SJCRH30 (cell line): ENCODE results near the gene NKX2-3. TPM values are rescaled to one million over a fixed set of nuclear protein-coding genes. Genes with fewer than 3 reads are reported as not detected.

Source experiments
- DNase-seq, 2 experiments: peaks; one replicate each; pipeline ENCODE4 v3.0.0-alpha.2; 2015 to 2020
- H3K27ac ChIP-seq: fragments of 250-450 bp; sonication (Bioruptor Pico); 2 replicates; pipeline ENCODE4 v1.5.1; 2020; ENCODE audit warnings: mild to moderate bottlenecking, moderate library complexity
- H3K27me3 ChIP-seq: fragments of 250-450 bp; sonication (Bioruptor Pico); 2 replicates; pipeline ENCODE4 v1.5.1; 2020; ENCODE audit warnings: mild to moderate bottlenecking, moderate library complexity
- H3K36me3 ChIP-seq: fragments of 250-450 bp; sonication (Bioruptor Pico); 2 replicates; pipeline ENCODE4 v1.5.1; 2020; ENCODE audit warnings: mild to moderate bottlenecking, moderate library complexity
- H3K4me1 ChIP-seq: fragments of 250-450 bp; sonication (Bioruptor Pico); 2 replicates; pipeline ENCODE4 v1.5.1; 2020; ENCODE audit warnings: mild to moderate bottlenecking, moderate library complexity
- H3K4me3 ChIP-seq: fragments of 250-450 bp; sonication (Bioruptor Pico); 2 replicates; pipeline ENCODE4 v1.5.1; 2020; ENCODE audit warnings: mild to moderate bottlenecking, moderate library complexity
- H3K9me3 ChIP-seq: fragments of 250-450 bp; sonication (Bioruptor Pico); replicated peaks from 2 replicates; pipeline ENCODE4 v1.5.1; 2020; ENCODE audit warnings: mild to moderate bottlenecking, moderate library complexity
- total RNA-seq: library from RNA; depleted of rRNA; stranded (reverse); fragments of >200 nt; shearing (Covaris generic); gene quantifications from 2 replicates; pipeline ENCODE4 v1.2.3, GENCODE V29; 2014; rRNA removed

Gene NKX2-3
- total RNA-seq, 1 experiment from 2014 or later = not detected

- Histone ChIP-seq H3K4me1 (no peaks in the 10 kb centered on the region), H3K27ac (no peak overlapping the region), H3K27me3 (no peaks in the 10 kb centered on the region; the same call in 1 of the 2 replicates), H3K36me3 (no peaks in the 10 kb centered on the region), H3K4me3 (no peak overlapping the region), H3K9me3 (no peaks in the 10 kb centered on the region)
- DNase-seq = no peak
These were observed 37.2 kb downstream of the NKX2-3 start for GRCh38 chr10:99569961-99570360.

GRCh38 chr10:99571816-99572215 is 39.1 kb downstream of the NKX2-3 start:
- Histone ChIP-seq H3K4me3 (no peak overlapping the region), H3K27me3 (no peaks in the 10 kb centered on the region; the same call in 1 of the 2 replicates), H3K4me1 (no peaks in the 10 kb centered on the region), H3K9me3 (no peaks in the 10 kb centered on the region), H3K36me3 (no peaks in the 10 kb centered on the region), H3K27ac (no peak overlapping the region)
- DNase-seq = no peak

GRCh38 chr10:99573790-99574189 is 41.0 kb downstream of the NKX2-3 start:
- no peaks in the 10 kb centered on the region for H3K9me3 ChIP-seq
- no peak overlapping the region for H3K27ac ChIP-seq
- no peak overlapping the region for H3K4me3 ChIP-seq
- H3K36me3 ChIP-seq = no peaks in the 10 kb centered on the region
- no peak for DNase-seq
- no peaks in the 10 kb centered on the region; the same call in 1 of the 2 replicates for H3K27me3 ChIP-seq
- H3K4me1 ChIP-seq = no peaks in the 10 kb centered on the region

- H3K27me3 ChIP-seq = no peaks in the 10 kb centered on the region
- H3K9me3 ChIP-seq = no peaks in the 10 kb centered on the region
- no peak overlapping the region for H3K4me3 ChIP-seq
- H3K27ac ChIP-seq = no peak overlapping the region
- peak; percentile 8 to 34 for DNase-seq
- H3K36me3 ChIP-seq = no peaks in the 10 kb centered on the region
- H3K4me1 ChIP-seq = no peaks in the 10 kb centered on the region
These were observed 47.2 kb downstream of the NKX2-3 start for GRCh38 chr10:99579971-99580370.

- no peak overlapping the region for H3K4me3 ChIP-seq
- no peaks in the 10 kb centered on the region for H3K36me3 ChIP-seq
- H3K27ac ChIP-seq = no peak overlapping the region
- H3K4me1 ChIP-seq = no peaks in the 10 kb centered on the region
- peaks cover 9% of the 10 kb centered on the region; the same call in 1 of the 2 replicates for H3K27me3 ChIP-seq
- no peaks in the 10 kb centered on the region for H3K9me3 ChIP-seq
- DNase-seq = no peak
These were observed 49.6 kb downstream of the NKX2-3 start for GRCh38 chr10:99582255-99582770.

- no peaks in the 10 kb centered on the region for H3K36me3 ChIP-seq
- peaks cover 9% of the 10 kb centered on the region; the same call in 1 of the 2 replicates for H3K27me3 ChIP-seq
- no peaks in the 10 kb centered on the region for H3K9me3 ChIP-seq
- H3K4me1 ChIP-seq = no peaks in the 10 kb centered on the region
- H3K27ac ChIP-seq = no peak overlapping the region
- H3K4me3 ChIP-seq = no peak overlapping the region
- no peak for DNase-seq
These were observed 50.9 kb downstream of the NKX2-3 start for GRCh38 chr10:99583687-99584086.

Other genes with a start within 250 kb of the NKX2-3 start
- not detected in 2 replicates for gene CNNM1, start 203.6 kb upstream of the NKX2-3 start, total RNA-seq
- gene GOT1, start 102.3 kb upstream of the NKX2-3 start, total RNA-seq = 45.5 and 48.1 TPM in 2 replicates
- gene SLC25A28, start 87.5 kb downstream of the NKX2-3 start, total RNA-seq = 18.0 and 20.6 TPM in 2 replicates
- 17.5 and 19.7 TPM in 2 replicates for gene ENTPD7, start 126.6 kb downstream of the NKX2-3 start, total RNA-seq
- gene COX15, start 199.2 kb downstream of the NKX2-3 start, total RNA-seq = 46.6 and 49.9 TPM in 2 replicates
- 15.5 and 18.3 TPM in 2 replicates for gene CUTC, start 199.3 kb downstream of the NKX2-3 start, total RNA-seq
- gene ABCC2, start 249.7 kb downstream of the NKX2-3 start, total RNA-seq = 0.08 and 0.24 TPM in 2 replicates